Fibroblast of the conjunctiva (primary cell): Measurements from ENCODE around the gene TENM4.

Experiments used
- DNase-seq: peaks from one replicate; pipeline ENCODE4 v3.0.0-alpha.2; 2010; ENCODE audit warnings: low read depth

TENM4 gene

DNA sequence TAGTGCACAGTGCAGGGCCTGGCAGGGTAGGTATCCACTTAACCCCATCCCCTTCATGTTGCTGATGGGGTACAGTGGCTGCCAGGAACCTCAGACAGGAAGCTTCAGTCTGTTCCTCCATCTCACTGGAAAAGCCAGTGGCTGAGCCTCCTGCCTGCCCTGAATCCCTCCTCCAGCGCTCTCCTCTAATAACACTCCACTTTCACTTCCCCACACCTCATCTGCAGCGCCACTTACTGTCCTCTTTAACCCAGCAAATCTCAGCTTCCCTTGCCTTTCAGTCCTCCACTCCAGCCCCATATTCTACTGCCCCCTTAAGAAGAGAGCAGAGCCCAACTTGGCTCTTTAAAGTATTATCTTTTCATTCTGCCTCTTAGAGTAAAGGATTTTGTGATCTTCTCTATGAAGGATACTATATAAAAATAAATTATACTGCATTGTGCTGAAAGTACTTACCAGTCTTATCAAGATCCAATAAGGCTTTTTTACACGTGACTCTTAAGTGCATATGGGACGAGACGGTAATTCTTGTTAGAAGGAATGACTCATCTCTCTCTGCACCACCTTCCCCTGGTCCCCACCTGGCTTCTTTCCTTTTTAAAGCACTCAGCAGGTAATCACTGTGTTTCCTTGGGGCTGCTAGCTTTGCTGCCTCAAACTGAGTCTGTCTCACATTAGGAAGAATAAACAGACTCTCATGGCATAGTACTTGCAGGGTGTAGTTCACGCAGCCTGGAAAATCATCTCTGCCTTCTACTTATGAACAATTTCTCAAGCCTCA is 628.1 kb downstream of the TENM4 start:
- DNase-seq = no peak

- no peak for DNase-seq
Measured at GRCh38 chr11:78810559-78811009, 630.2 kb downstream of the TENM4 start.

GRCh38 chr11:78809931-78810541 is 630.8 kb downstream of the TENM4 start:
- peak; percentile 42 for DNase-seq

DNA sequence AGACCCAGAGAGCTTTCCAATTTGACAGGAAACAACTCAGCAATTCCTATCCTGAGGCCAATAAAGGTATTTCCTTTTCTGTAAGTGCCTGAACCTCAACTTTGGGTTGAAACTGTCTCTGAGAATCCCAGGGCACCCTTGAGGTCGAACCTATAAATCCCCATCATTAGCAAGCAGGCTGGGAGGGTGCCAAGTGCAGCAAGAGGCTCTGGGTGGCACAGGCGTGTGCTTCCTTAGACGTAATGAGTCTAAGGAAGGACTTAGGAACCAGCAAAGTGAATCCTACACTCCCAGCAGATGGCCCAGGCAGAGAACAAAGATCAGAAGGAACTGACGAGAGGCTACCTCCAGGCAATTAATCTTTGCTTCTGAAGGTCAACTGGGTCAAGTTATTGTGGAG is 631.9 kb downstream of the TENM4 start:
- no peak for DNase-seq

- no peak for DNase-seq
Measured at GRCh38 chr11:78807351-78807750, 633.5 kb downstream of the TENM4 start.

- no peak for DNase-seq
Measured at GRCh38 chr11:78806214-78807004, 634.4 kb downstream of the TENM4 start.

DNA sequence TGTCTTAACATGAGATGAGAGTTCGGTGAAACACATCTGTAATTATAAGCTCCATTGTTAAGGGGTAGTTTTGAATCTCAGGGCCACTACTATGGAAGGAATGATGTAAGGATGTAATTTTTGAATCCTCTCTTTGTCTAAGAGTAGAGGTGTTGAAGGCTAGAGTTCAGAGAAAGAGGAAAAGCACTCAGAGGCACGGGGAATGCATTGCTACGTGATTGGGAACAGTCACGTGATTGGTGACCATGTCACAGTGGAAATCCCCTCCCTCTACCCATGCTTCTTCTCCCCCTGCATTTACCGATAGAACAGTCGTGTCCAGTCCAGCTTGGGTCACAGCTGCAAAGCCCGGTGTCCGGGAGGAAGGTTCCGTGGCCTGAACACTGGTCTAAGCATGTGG is 635.8 kb downstream of the TENM4 start:
- DNase-seq = no peak

DNA sequence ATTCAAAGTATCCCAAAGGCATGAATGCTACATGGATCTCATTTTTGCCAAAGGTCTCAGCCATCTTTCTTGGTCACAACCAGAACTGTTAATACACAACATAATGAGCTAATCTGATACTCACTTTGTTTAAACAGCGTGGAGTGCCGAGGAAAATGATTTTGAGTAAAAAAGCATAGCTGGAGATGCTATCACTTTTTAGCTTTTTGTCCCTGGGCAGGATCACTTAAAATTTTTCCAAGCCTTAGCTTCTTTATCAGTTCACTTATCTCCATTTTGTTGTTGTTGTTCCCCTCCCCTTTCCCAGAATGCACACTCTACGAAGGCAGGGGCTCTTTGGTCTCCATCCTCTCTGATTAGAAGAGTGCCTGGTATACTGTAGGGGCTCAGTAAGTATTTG is 636.8 kb downstream of the TENM4 start:
- no peak for DNase-seq

GRCh38 chr11:78802058-78802761 is 638.6 kb downstream of the TENM4 start:
- no peak for DNase-seq

DNA sequence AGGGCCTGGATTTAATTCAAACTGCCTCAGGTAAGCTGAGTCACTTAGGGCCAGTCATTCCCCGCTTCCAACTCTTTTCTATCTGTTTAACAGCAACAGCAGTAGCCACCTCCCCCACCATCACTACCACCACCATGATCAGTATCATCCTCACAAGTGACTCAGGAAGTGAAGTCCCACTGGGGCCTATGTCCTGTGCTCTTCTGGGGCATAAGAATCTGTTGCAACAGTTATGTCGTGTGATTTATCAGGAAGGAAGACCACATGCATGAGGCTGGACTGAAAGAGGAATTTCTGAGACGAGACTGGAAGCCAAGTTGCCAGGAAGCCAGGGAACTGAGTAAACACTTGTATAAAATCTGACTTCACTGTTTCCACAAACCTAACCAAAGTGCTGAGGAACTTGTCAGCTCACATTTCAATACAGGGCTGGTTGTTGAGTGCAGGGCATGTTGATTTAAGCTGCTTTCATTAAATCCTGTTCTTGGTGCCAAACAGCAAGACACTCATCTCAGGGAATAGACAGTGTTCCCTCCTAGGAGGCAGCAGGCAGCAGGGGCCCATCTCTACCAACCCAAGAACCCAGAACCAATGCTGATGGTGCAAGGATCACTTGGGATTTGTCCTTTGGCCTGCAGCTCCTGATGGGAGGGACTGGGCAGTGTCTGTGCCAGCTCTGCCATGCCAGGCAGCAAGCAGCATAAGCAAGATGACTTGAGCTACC is 639.5 kb downstream of the TENM4 start:
- DNase-seq = peak; percentile 94

DNA sequence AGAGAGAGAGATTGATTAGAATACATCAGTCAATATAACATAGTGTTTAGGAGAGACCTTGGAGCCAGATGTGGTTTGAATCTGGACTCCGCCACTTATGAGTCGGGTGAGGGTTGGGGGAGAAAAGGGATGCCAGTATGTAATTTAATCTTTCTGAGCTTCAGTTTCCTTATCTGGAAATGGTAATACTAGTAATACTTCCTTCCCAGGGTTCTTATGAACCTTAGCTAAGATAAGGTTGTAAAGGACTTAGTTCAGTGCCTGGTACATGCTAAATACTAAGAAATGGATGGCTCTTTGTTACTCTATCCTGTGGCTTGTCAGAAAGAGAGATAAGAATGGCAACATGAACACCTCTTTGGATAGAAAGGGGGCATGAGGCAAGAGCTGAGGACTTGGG is 640.1 kb downstream of the TENM4 start:
- no peak for DNase-seq

GRCh38 chr11:78800096-78800690 is 640.6 kb downstream of the TENM4 start:
- no peak for DNase-seq

DNA sequence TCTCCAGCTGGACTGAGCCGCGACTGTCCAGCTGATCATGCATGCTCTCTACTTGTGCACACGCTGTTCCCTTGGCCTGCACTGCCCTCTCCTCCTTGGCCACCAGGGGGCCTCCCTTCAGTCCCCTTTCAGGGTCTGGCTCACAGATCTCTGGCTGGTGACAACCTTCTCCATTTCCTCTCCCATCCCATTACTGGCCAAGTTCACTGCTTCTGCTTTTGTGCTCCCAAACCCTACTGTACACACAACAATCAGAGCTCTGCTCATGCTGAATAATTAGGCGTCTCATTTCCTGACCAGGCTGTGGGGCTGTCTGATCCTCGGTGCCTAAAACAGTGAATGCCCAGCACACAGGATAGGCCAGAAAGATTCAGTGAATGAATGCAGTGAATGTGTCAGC is 642.2 kb downstream of the TENM4 start:
- DNase-seq = peak; percentile 34

DNA sequence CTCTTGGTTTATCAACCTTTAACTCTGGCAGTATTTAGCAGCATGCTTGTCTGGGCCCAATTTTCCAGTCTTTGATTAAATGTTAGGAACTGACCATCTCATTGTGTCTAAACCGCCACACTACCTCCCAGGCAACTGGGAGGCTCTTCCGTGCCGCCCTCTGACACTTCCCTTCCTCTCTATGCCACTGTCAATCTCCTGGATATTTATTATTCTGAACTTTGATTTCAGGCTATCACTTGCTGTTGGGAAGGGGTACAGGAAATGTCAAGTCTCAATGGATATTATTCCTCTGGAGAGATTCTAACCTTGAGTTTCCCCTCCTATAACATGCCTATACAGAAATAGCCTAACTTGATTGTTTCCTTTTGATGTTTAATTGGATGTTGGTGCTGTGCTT is 643.3 kb downstream of the TENM4 start:
- no peak for DNase-seq

GRCh38 chr11:78796956-78797355 is 643.9 kb downstream of the TENM4 start:
- DNase-seq = peak; percentile 44

GRCh38 chr11:78795621-78796261 is 645.1 kb downstream of the TENM4 start:
- DNase-seq = no peak

- no peak for DNase-seq
Measured at GRCh38 chr11:78791964-78792363, 648.9 kb downstream of the TENM4 start.

GRCh38 chr11:78791254-78791653 is 649.6 kb downstream of the TENM4 start:
- no peak for DNase-seq

- DNase-seq = no peak
Measured at GRCh38 chr11:78790784-78791183, 650.0 kb downstream of the TENM4 start.

GRCh38 chr11:78789375-78789774 is 651.5 kb downstream of the TENM4 start:
- DNase-seq = no peak

DNA sequence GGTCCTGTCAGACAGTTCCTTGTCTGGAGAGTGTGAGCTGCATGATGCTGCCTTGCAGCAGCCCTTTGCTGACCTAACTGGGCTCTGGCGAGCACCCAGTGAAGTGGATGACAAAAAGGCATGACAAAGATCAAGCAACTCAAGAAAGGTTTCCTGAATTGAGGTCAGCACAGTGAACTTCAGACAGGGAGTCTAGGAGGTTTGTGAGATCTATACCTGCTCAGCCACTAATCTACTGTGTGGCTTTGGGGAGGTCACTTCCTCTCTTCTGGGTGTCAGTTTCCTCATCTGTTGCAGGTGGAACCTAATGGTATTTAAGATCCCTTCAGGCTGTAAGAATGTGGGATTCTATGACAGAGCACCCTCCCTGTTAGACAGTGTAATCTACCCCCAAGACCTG is 652.3 kb downstream of the TENM4 start:
- no peak for DNase-seq
